Omental fat pad (tissue), 4 donors: ENCODE measurements around the gene ADCY9. TPM values are rescaled to one million over a fixed set of nuclear protein-coding genes. Genes with fewer than 3 reads are reported as not detected.

ENCODE experiments used
- ATAC-seq: fragments of 150-250 bp; one replicate; pipeline ENCODE4 v1.9.1; 2016; ENCODE audit warnings: mild to moderate bottlenecking, moderate library complexity; ENCODE audit not compliant: low FRiP score
- DNase-seq: peaks from one replicate; pipeline ENCODE4 v3.0.0-alpha.2; 2019; ENCODE audit warnings: low spot score
- total RNA-seq, 4 donors: library from RNA; depleted of rRNA; stranded (reverse); fragments of >200 nt; gene quantifications; one replicate each; pipeline ENCODE4 v1.1.0, GENCODE V29; 2016
- TF ChIP-seq, protein P1 (sequence below), 3 donors: fragments of 450-650 bp; IDR thresholded peaks; one replicate each; pipeline ENCODE4 v1.5.1; 2016 to 2017; ENCODE audit warnings: antibody characterized with exemption in 3 of 3, mild to moderate bottlenecking in 3 of 3, moderate library complexity in 2 of 3

Gene ADCY9
- total RNA-seq, 4 donors from 2014 or later: 8.5 to 16.6 (median 11.5) TPM

DNA sequence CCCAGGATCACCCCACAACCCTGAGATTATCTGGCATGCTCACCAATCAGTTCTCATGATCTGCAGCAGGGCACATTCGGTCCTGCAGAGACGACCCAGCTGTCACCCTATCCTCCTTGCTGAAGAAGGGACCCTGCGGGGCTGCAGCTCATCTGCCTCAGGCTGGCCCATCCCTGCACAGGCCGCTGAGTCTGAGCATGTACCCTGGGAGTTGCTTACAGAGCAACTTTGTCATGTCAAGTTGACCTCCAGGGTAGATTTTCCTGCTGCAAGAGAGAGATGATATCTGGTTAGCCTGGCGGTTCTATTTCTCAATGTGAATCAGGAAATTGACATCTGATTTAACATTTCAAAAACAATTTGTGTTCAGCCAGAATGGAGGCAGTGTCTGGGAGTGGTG lies 36.0 kb upstream of the ADCY9 start:
- DNase-seq: no peak
- TF ChIP-seq, protein P1, sequence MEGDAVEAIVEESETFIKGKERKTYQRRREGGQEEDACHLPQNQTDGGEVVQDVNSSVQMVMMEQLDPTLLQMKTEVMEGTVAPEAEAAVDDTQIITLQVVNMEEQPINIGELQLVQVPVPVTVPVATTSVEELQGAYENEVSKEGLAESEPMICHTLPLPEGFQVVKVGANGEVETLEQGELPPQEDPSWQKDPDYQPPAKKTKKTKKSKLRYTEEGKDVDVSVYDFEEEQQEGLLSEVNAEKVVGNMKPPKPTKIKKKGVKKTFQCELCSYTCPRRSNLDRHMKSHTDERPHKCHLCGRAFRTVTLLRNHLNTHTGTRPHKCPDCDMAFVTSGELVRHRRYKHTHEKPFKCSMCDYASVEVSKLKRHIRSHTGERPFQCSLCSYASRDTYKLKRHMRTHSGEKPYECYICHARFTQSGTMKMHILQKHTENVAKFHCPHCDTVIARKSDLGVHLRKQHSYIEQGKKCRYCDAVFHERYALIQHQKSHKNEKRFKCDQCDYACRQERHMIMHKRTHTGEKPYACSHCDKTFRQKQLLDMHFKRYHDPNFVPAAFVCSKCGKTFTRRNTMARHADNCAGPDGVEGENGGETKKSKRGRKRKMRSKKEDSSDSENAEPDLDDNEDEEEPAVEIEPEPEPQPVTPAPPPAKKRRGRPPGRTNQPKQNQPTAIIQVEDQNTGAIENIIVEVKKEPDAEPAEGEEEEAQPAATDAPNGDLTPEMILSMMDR (IDR thresholded peaks at IDR 0.05): no peak
- ATAC-seq: no peak

DNA sequence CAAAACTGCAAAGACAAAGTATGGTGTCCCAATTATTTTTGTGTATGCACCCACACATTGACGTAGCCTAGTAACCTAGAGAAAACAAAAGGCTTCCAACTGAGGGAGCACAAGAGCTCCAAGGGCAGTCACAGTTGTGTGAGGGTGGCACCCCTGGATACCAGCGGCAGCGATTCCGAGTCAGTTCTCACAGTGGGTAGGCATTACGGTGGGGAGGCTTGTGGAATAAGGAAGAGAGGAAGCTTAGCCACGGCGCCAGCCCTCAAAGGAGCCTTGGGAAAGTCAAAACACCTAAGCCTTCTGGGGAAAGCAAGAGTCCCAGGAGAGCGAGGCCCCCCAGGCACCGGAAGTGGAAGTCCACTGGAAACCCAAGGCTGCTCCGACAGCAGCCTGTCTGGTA lies 31.0 kb upstream of the ADCY9 start:
- DNase-seq (no peak), ATAC-seq (no peak)
- TF ChIP-seq, protein P1 (IDR thresholded peaks at IDR 0.05): no peak

GRCh38 chr16:4142268-4142667 lies 26.0 kb upstream of the ADCY9 start:
- TF ChIP-seq, protein P1 (IDR thresholded peaks at IDR 0.05): no peak
- ATAC-seq (no peak), DNase-seq (no peak)

DNA sequence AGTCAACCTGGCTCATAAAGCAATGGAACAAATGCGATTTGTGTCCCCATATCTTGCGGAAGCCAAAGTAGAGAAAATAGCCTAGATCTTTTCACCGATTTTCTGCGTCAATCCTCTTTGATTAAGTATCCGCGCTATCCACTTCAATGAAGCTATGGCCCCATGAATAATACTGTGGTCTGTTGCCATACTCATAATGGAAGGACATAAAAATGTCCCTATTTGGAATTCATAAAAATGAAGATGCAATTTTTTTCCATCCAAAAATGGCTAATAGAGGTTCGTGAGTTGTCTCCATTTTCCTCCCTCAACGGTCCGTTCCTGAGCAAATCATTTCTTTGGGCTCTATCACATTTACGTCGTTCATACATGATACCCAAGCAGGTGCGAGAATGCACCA lies 25.4 kb upstream of the ADCY9 start:
- DNase-seq: no peak
- ATAC-seq: no peak
- TF ChIP-seq, protein P1 (IDR thresholded peaks at IDR 0.05): no peak

- no peak for DNase-seq
- no peak for ATAC-seq
- TF ChIP-seq, protein P1 (IDR thresholded peaks at IDR 0.05): no peak
These were observed 24.4 kb upstream of the ADCY9 start for GRCh38 chr16:4140652-4141051.

GRCh38 chr16:4139968-4140367 lies 23.7 kb upstream of the ADCY9 start:
- no peak for ATAC-seq
- TF ChIP-seq, protein P1 (IDR thresholded peaks at IDR 0.05): no peak
- no peak for DNase-seq

GRCh38 chr16:4138713-4139112 lies 22.5 kb upstream of the ADCY9 start:
- no peak for DNase-seq
- no peak for ATAC-seq
- TF ChIP-seq, protein P1 (IDR thresholded peaks at IDR 0.05): no peak
